ENCODE measurements around the gene SLC17A2.

SLC17A2 gene

DNA sequence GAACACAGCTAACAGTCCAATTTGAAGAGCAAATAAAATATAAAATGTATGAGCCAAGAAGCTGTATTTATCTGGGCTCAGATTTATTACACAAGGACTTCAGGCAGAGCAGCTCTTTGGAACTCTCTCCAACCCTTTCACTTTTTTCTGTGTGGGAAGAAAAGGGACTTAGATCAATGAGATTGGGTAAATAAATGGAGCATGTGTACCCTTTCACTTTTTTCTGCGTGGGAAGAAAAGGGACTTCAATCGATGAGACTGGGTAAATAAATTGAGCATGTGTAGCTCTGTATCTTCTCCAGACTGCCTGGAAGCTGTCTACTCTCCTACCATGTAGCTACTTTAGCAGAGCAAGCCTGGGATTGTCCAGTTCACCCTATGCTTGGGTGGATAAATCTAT, 67.1 kb downstream of the SLC17A2 start:
- TF ChIP-seq, protein P1, sequence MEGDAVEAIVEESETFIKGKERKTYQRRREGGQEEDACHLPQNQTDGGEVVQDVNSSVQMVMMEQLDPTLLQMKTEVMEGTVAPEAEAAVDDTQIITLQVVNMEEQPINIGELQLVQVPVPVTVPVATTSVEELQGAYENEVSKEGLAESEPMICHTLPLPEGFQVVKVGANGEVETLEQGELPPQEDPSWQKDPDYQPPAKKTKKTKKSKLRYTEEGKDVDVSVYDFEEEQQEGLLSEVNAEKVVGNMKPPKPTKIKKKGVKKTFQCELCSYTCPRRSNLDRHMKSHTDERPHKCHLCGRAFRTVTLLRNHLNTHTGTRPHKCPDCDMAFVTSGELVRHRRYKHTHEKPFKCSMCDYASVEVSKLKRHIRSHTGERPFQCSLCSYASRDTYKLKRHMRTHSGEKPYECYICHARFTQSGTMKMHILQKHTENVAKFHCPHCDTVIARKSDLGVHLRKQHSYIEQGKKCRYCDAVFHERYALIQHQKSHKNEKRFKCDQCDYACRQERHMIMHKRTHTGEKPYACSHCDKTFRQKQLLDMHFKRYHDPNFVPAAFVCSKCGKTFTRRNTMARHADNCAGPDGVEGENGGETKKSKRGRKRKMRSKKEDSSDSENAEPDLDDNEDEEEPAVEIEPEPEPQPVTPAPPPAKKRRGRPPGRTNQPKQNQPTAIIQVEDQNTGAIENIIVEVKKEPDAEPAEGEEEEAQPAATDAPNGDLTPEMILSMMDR (IDR thresholded peaks at IDR 0.05) = no peak
